HS-5 (cell line): ENCODE measurements around the gene HIP1R.

ENCODE experiments used
- DNase-seq: peaks from one replicate; pipeline ENCODE4 v3.0.0-alpha.2; 2012; ENCODE audit warnings: low read depth

Gene HIP1R

DNA sequence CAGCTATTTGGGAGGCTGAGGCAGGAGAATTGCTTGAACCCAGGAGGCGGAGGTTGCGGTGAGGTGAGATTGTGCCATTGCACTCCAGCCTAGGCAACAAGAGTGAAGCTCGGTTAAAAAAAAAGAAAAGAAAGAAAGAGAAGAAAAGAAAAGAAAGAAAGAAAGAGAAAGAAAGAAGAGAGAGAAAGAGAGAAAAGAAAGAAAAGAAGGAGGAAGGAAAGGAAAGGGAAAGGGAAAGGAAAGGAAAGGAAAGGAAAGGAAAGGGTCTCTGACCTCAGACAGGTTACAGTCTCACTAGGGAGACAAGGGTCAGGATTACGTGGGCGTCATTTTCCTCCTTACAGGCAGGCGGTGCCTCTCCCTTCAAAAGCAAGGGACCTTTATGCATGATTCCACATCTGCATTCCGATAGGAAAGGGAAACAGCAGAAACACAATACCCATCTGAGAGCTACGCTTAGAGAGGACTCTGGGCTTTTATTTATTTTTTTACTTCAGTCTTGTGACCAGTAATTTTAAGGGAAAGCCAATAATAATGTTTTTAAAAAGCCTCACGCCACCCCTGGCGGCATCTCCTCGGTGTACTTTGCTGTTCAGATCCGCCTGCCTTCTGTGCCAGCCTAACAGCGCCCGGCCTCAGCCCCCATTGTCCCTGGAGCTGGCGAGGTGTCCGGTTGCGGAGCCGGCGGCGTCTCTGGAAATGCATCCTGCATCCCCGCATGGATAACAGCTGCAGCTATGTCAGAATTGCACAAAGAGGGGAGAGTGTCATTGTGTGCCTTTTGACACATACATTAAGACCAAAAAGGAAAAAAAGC is 945 bp upstream of the HIP1R start:
- no peak for DNase-seq

DNA sequence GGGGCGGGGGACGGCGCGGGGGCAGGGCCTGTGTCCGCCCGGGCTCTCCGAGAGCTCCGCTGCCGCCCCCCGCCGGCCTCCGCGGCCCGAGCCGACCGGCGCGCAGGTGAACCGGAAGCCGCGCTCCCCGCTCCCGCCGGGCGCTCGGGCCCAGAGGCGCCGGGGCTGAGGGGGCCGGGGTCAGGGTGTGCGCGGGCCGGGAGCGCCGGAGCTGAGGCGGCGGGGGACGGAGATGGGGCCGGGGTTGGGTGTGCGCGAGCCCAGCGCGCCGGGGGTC is 431 bp downstream of the HIP1R start:
- DNase-seq: no peak

DNA sequence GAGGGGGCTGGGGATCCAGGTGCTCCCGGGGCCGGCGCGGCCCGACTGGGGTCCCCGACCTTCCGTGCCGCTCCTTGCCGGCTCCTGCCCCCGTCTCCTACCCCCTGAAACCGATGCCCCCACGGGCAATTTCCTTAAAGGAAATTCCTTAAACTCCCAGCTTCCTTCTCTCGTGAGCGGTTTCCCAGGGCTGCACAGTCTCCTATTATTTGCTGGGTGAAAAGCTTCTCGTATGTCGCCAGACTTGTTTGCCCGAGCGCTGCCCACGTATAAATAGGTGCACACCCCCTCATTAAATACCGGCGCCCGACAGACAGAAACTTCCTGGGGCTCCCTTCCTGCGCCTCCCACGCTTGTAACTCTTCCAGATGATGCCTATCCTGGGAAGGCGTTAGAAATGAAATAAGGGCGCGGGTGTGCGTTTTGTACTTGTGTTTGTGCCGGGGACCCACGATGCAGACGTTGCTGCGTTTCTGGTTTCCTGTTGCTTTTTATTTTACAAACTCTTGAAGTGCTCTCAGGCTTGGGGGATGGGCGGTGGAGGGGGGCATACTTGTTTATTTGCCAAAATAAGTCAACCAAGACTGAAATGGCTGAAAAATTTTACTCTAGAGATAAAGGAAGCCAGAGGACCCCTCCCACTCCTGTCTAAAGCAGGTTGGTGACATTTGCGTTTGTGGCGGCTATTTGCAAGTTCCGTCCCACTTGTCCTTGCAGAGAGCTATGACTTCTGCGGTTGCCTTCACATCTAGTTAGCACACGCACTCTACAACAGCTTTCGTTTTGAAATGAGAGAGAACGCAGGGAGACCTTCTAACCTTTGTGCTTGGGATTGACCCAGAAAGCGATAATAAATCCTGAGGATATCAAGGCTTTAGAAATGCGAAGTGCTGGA is 1.0 kb downstream of the HIP1R start:
- DNase-seq: no peak

DNA sequence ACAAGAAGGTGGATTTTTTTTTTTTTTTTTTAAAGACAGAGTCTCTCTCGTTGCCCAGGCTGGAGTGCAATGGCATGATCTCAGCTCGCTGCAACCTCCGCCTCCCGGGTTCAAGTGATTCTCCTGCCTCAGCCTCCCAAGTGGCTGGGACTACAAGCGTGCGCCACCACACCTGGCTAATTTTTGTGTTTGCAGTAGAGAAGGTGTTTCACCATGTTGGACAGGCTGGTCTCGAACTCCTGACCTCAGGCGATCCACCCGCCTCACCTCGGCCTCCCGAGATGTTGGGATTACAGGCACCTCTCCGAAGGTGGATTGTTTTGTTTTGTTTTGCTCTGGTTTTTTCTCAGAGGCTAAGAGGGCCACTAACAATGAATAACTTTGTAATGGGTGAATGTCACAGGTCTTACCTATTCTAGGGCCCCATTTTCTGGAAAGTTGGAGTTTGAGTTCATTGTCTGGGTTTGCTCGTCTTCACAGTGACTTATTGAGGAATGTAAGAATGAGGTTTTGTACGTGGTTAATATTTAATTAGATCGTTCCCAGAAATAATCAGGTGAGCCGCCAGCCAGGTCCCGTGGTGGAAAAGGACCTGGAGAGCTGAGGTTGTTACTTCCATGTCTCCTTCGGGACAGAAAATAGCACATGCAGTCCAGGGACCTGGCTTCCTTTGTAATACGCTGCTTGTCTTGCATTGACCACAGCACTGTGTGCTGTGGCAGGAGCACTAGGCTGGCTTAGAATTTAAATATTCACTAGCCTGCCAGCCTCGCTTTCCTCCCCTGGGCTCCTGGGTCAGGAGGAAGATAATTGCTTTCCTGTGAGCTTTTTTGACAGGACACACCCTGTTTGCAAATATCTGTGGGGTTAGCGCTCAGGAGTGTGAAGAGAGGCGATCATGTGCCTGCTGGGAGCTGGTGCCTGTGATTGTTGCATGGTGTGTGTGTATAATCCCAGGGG is 2.3 kb downstream of the HIP1R start:
- no peak for DNase-seq

DNA sequence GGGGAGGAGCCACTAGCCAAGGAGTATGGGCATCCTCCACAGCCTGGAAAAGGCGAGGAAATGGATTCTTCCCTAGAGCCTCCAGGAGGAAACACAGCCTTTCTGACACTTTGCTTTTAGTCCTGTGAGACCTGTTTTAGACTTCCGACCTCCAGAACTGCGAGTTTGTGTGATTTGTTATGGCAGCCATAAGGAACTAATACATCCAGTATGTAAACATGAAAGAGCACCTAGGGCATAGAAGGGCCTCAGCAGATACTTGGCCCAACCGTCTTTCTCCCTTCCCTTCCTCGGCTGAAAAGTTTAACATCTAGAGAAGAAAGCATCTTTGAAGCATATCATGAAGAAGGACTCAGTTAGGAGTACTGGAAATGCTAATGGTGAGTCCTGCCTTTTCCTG is 3.6 kb downstream of the HIP1R start:
- no peak for DNase-seq

DNA sequence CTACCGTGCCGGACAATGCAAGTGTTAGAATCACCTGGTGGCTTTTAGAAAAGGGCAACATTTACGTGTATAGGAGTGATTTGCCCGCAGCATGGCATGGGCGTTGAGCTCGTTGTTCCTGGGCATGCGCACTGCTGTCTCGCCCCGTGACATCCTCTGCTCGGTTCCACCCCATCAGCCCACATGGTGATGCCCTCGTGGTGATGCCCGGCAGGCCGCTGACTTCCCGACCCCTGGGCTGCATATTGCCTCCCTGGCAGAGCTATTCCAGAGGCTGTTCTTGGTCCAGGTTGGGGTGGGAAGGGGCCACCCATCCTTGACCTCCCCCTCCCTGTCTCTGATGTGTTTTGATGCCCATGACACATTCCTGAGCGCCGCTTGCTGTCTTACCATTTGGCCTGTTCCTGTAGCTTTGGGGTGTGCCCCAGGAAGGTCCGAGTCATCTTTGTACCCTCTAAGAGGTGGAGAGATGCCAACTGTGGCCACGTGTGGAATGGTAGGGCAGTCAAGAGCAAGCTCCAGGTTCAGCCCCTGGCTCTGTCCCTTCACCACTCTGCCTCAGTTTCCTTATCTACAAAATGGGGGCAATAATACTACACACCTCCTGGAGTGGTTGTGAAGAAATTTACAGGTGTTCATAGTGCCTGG is 4.8 kb downstream of the HIP1R start:
- DNase-seq: no peak

DNA sequence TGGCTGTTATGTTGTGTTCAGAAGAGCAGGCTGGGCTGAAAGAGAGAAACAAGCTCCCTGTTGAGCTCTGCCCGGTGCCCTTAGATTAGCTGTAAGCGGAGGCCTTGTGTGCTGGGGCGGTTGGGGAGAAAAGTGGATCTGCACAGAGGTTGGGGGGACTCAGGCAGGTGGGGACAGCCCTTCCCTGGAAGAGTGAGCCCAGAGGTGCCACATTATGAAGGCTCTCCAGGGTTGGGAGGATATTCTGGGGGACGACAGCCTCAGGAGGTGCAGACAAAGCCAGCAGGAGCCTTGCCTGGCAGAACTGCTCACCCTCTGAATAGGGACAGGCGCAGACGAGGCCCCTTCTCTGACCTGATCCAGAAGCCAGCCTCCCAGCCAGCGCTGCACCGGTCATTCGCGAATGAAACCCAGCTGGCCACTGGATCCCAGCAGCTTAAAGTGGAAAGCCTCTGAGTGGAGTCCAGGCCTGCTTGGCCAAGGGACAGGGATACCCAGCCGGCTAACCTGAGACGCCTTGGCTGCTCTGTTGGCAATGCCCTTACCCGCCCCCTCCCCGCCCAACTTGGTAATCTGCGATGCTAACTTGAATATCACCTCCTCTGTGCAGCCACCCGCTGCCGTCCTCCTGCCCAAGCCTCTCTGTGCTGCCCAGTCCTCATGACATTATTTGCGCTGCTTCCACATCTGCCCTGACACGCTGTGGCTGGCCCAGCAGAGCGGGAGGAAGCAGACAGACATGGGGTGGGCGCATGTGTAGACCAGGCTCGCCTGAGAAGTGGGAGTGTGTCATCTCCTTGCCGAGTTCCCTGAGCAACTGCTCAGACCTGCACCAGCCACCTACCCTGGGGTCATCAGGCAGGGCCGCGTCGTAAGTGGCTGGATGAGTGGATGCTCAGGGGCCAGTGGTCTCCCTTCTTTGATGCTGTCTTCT is 5.6 kb downstream of the HIP1R start:
- DNase-seq: no peak

DNA sequence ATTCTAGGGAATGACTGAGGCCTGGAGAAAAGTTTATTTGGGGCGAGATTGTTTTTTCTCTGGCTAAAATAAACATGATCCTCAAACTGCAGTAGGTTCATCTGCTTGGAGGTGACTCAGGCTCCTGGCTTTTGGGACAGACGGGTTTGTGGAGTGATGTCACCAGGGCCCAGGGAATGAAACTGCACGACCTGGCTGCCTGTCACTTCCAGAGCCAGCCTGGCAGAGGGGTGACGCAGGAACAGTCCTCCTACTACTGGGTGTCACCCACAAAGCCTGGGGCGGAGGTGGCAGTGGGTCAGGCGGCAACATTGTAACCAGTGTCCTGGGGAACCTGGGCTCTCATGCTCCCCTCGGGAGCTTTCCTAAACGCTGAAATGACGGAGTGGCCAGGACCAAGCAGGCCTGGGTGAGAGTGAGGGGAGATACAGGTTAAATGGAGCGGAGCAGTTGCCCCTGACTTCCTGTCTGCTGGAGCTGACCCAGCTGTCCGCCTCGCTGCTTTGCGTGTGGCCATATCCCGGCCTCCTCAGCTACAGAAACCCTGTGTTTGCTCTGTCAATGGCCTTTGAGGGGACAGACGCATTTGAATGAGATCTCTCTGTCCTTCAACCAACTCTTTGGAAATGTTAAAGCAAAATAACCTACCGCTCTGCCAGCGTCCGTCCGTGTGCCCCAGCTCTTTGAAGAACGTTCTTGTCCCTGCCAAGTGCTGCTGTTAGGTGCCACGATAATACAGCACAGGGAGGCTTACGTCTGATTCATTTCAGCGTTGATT is 6.5 kb downstream of the HIP1R start:
- DNase-seq: no peak

DNA sequence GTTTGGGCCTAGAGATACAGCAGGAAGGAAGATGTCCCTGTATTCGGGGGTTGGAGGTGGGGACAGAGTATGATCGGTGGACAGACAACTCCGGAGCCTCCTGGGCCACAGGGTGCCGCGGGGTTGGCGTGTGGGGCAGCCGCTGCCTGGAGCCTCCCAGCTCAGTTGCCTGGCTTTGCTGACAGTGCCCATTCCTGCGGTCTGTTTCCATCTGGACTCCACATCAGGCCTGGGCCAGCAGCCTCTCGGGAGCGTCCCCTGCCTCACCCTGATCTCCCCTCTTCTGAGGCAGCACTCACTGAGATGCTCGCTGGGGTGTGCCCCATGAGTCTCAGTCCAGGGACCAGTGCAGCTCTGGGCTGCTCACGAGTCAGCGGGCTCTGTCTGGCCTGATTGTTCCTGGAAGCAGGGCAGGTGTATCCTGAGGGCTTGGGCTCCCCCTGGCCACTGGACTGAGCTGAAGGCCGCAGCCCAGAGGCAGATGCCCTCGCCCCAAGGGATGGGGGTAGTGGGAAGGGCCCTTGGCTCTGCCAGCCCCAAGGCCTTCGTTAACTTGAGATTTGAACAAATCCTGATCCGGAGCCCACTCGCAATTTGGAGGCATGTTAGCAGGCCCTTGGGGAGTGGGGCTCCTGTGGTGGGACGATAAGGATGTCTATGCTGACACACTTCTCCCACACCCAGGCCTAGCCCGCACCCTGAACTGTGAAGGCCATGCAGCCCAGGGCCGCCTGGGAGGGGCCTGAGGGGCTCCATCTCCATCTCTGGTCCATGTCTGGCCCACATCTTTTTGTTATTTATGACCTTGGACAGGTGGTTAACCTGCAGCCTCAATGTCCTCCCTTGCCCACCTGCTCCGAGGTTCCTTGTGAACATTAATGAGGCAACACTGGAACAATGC is 7.5 kb downstream of the HIP1R start:
- no peak for DNase-seq

DNA sequence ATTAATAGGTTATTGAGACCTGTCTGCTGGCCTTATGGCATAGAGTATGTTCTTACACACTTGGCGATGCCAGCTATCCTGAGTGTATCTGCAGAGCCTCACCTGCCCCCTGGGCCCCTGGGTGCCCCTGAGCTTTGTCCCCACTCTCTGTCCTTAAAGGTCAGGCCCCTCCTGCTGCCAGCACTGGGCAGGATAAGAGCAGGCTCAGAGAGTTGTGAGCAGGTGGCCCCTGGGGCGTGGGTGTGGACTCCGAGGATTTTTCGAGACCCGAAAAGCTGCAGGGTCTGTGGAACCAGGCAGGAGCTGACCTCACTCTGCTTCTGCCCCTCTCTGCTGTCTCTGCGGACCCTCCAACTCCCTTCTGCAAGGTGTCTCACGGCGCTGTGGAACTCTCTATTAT is 8.2 kb downstream of the HIP1R start:
- DNase-seq: no peak

DNA sequence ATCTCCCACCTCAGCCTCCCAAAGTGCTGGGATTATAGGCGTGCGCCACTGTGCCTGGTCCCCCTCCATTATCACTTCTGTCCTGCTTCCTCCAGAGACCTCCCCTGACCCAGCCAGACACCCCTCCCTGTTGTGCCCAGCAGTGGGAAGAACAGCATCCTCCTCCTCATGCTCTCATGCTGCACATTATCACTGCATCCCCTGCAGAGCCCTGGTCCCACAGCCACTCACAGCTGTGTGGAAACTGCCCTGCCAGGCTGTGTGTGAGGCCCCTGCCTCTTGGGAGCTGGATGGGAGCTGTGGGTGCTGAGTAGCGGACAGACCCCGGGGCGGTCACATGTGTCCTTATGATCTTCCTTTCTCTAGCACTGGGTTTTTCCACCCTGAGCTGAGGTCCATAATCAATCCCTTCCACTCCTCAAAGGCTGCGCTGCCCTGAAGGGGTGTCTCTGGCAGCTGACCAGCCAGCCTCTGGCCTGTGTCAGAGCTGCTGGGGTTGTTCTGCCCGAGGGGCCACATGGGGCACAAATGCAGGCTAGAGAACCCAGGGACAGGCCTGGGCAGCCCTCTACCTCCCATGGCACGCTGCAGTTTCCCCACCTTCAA is 9.2 kb downstream of the HIP1R start:
- no peak for DNase-seq

DNA sequence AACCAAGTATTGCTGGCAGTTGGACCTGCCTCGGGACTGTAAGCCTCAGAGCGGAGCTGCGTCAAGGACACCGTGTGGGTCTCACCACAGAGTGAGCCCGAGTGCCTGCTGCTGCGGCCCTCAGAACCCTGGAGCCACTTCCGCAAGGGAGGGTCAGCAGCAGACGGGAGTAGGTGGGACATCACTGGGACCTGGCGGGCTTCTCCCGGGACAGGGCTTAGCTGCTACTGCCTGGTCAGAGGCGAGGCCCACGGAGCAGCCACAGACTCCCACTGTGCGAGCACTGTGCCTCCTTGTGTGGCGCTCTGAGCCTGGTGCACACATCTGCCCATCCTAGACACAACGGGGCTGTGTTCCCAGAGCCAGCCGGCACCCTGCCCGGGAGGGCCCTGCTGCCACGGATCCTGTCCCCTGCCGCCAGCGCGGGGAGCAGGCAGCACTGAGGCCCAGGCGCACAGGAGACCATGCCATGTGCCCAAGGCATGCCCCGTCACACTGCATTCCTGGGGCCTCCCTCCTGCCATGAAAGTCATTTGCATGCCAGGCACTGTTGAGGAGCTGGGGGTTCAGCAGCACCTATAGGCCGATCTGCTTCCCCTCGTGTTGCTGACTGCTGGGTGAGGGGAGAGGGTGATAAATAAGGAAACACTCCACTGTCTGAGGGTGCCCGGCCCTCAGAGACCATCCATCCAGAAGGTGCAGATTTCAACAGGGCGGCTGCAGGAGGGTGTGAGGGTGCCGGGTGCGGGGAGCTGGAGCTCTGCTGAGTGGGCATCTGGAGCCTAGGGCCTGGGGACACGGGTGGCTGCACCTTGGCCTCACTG is 10.0 kb downstream of the HIP1R start:
- no peak for DNase-seq

DNA sequence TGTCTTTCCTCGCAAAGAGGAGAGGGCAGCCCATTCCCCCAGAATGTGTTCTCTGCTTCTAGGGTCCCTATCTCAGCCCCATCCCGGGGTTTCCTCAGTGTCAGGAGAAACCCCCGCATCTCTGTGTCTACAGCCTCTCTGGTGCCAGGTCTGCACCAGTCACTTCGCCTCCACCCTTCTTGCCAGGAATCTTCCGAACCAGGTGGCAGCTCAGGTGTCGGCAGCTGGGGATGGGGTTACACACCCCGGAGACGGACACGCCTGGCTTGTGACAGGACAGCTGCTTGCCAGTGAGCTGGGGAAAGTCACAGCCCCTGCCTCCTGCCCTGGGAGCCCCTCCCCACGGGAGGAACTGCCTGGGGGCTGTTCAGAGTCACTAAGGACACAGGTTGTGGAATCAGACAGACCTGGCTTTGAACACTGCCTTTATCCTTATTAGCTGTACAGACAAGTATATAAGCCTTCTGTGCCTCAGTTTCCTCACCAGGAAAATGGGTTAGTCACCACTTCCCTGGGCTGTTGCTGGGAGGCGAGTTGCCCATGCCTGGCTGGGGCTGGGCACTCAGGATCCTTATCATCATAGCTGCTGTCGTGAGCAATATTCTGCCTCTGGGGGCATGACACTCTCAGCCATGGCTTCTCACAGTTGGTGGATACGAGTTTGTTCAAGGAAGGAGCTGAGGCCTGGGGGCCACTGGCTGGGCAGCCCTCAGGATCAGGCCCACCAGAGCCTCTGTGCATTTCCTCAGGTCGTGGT is 10.8 kb downstream of the HIP1R start:
- no peak for DNase-seq

DNA sequence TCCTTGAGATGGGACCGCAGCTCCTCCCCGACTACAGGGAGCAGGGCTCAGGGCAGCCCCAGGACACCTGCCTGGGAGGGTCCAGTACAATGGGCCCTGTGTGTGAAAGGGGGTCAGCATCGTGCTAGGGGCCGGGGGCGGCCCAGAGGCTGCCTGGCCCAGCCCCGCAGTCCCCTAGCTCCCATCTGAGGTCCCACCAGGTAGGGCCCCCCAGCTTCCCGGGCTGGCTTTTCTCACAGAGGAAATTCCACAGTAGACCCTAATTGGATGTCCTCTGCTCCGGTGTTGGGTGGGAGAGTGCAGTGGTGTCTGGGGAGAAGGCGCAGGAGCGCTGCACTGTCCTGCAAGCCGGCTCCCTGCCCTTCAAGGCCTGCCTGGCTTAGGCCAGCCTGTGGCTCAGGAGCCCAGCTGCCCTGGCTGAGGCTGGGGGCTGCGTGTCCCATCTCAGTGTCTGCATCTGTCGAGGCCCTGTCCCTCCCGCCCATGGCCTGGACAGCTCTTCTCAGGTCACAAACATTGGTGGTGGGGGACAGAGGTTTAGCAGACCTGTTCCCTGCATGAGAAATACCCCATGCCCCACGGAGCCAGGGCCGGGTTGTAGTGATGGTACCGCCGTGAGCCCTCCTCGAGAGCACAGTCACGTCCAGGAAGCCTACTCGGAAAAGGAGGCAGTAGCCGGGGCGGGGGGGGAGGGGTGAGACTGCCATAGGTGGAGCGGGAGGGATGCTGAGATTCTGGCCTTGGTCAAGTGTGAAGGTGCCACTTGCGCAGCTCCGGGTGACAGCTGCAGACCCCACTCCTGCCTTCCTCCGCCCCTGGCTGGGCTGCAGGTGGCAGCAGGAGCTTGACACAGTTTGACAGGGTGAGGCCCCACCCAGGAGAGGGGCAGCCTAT is 11.6 kb downstream of the HIP1R start:
- DNase-seq: no peak

DNA sequence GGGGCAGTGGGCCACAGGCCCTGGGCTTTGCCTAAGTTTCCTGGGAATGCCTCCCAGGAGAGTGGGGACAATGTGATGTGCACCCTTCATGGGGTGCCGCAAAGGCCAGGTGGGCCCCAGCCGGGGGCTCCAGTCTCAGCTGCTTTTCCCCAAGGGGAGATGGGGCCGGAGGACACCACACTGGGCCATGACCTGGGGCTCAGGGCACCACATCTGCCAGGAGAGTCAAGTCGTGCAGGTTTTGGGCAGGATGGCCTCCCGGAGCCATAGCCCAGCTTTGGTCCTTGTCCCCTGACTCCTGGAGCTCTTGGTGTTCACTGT is 12.2 kb downstream of the HIP1R start:
- DNase-seq: no peak

DNA sequence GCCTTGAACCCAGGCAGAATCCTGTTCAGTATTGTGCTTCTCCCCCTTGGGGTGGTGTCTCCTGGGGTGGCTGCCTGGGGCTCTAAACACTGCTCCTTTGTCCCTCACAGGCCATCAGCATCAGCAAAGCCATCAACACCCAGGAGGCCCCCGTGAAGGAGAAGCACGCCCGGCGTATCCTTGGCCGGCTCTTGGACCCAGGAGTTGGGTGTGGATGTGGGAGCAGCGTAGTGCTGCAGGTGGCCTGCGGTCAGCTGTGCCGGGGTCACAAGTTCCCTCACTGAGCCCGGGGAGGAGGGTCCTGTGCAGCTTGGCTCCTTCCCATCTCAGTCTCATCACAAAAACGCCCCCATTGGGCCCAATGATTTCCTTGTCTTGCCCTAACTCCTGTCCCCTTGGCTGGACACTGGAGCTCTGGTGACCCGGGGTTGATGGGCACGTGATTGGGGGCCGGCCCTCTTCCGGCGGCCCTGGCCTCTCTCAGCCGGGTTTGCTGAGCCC is 12.7 kb downstream of the HIP1R start:
- no peak for DNase-seq
